H1 (cell line): ENCODE measurements around the gene MCM9. TPM values are rescaled to one million over a fixed set of nuclear protein-coding genes. Genes with fewer than 3 reads are reported as not detected.

Source experiments
- ASH2L ChIP-seq: fragments of 200-600, 300-600 bp; sonication (generic); IDR thresholded peaks from one replicate; pipeline ENCODE4 v1.7.1; 2017; ENCODE audit warnings: low read length
- CBX5 ChIP-seq: fragments of 300-800, 300-1000 bp; sonication (generic); IDR thresholded peaks from 2 replicates; pipeline ENCODE4 v1.7.1; 2016; ENCODE audit warnings: antibody characterized with exemption, low read length, low read depth
- CHD1 ChIP-seq: IDR thresholded peaks from 2 replicates; pipeline ENCODE4 v1.6.1; 2012; ENCODE audit warnings: low read depth, low read length, improper control_type of control experiment
- CTCF ChIP-seq, 3 experiments: IDR thresholded peaks; 1 replicate in 2 of 3; 2 replicates in 1 of 3; pipeline versions ENCODE4 v1.5.1 to v1.6.1; 2011; ENCODE audit warnings: low read length in 3 of 3, mild to moderate bottlenecking in 3 of 3, inconsistent platforms in 2 of 3, low read depth in 1 of 3, moderate library complexity in 1 of 3; ENCODE audit not compliant: insufficient read depth in 1 of 3; ENCODE audit errors: control extremely low read depth in 1 of 3
- E2F6 ChIP-seq: IDR thresholded peaks from 2 replicates; pipeline ENCODE4 v1.6.1; 2012; ENCODE audit warnings: inconsistent platforms
- EGR1 ChIP-seq: IDR thresholded peaks from 2 replicates; pipeline ENCODE4 v1.6.1; 2011; ENCODE audit warnings: low read depth, low read length, borderline replicate concordance
- EZH2 ChIP-seq: fragments of 200-600 bp; sonication (generic); IDR thresholded peaks from 2 replicates; pipeline ENCODE4 v1.7.1; 2012; ENCODE audit warnings: low read depth, mild to moderate bottlenecking, moderate library complexity, low read length, inconsistent platforms; ENCODE audit not compliant: severe bottlenecking
- KDM4A ChIP-seq: IDR thresholded peaks from one replicate; pipeline ENCODE4 v1.7.1; 2012; ENCODE audit warnings: low read depth, mild to moderate bottlenecking, moderate library complexity, low read length, inconsistent platforms; ENCODE audit not compliant: severe bottlenecking
- PHF8 ChIP-seq: fragments of 200-600 bp; sonication (generic); conservative IDR thresholded peaks from 2 replicates; pipeline ENCODE4 v1.7.1; 2012; ENCODE audit warnings: low read depth, mild to moderate bottlenecking, inconsistent platforms, low read length, moderate library complexity
- POLR2A ChIP-seq, 2 experiments: IDR thresholded peaks; 1 replicate in 1 of 2; 2 replicates in 1 of 2; pipeline ENCODE4 v1.6.1; 2011; ENCODE audit warnings: low read depth in 2 of 2, low read length in 2 of 2, mild to moderate bottlenecking in 2 of 2; ENCODE audit errors: control extremely low read depth in 1 of 2
- RBBP5 ChIP-seq: IDR thresholded peaks from 2 replicates; pipeline ENCODE4 v1.7.1; 2012; ENCODE audit warnings: low read depth, mild to moderate bottlenecking, inconsistent platforms, low read length, moderate library complexity, borderline replicate concordance
- SIN3A ChIP-seq, 2 experiments: IDR thresholded peaks in 1 of 2; conservative IDR thresholded peaks in 1 of 2; 2 replicates each; pipeline ENCODE4 v1.6.1; 2011 to 2012; ENCODE audit warnings: low read length in 2 of 2, improper control_type of control experiment in 1 of 2, low read depth in 1 of 2, mild to moderate bottlenecking in 1 of 2
- SIRT6 ChIP-seq: IDR thresholded peaks from one replicate; pipeline ENCODE4 v1.7.1; 2012; ENCODE audit warnings: low read length, inconsistent platforms
- polyA plus RNA-seq, 7 experiments: library from polyadenylated mRNA; depleted of rRNA in 3 of 7; stranded (reverse) in 5 of 7; unstranded in 2 of 7; fragments of >200 nt in 5 of 7; fragments of 200-250 nt in 2 of 7; gene quantifications; 1 replicate in 5 of 7; 2 replicates in 1 of 7; 4 replicates in 1 of 7; pipeline versions ENCODE4 v1.2.1 to v1.2.3, GENCODE V29; 2011 to 2013; ENCODE audit warnings: missing spikeins in 2 of 7, mixed read lengths in 2 of 7
- total RNA-seq: library from RNA; stranded (reverse); fragmentation: NEBNext Ultra II Directional; extraction: Animal tissue kit (Norgen Biotek cat#: 25700); gene quantifications from 2 replicates; pipeline ENCODE4 v1.2.1, GENCODE V29; 2021
- TF ChIP-seq, protein P1 (sequence below): IDR thresholded peaks from 2 replicates; pipeline ENCODE4 v1.6.1; 2012; ENCODE audit warnings: inconsistent platforms

MCM9 gene
- total and polyA plus RNA-seq, 2 of the 8 experiments (the other 6 are each of a cell fraction or from before 2014, with no cell fraction given), result 3.7 to 11.4 TPM

DNA sequence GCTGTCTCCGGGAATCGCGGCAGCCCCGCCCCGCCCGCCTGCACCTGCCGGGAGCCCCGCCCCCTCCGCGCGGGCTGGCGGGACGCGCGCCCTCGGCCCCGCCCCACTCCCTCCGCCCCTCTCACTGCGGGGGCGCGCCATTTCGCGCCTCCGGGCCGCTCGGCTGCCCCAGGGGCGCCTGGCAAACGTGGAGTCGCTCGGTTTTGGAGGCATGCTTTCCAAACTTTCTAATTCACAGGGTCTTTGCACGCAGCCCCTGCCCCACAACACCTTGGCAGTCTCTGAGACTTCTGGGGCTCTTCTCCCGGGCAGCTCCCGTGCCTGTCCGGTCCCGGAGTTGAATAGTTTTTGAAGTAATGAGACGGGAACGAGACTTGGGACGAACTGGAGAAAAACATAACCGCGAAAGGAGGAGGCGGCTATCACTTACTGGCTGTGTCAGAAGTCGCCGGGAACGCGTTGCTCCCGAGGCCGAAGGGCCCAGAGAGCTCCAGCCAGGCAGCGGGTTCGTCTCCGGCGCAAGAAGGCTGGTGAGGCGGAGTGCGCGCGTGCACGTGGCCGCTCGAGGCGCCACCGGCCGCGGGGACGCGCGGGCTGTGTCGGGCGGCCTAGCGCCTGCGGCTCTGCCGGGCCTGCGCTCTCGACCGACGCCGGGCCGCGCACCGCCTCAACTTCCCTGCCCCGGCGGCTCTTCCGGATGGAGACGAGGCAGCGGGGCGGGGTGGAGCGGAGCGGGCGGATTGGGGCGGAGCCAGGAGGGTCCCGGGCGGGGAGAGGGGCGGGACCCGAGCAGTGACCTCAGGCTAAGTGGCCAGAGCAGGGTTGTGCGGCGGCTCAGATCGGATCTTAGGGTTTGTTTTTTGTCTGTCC, at the start of gene MCM9 (continued):
- TF ChIP-seq, protein P1, sequence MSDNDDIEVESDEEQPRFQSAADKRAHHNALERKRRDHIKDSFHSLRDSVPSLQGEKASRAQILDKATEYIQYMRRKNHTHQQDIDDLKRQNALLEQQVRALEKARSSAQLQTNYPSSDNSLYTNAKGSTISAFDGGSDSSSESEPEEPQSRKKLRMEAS, result peak; percentile 83
- TF ChIP-seq EZH2 (no peak), PHF8 (peak; percentile 85), KDM4A (peak; percentile 75), EGR1 (peak; percentile 43; the same call in 1 of the 2 replicates), CBX5 (no peak), ASH2L (peak; percentile 95), SIRT6 (no peak), POLR2A (IDR thresholded peaks at IDR 0.05; ENCODE audit: control extremely low read depth in 1 of 2, low read depth in 2 of 2, low read length in 2 of 2) (peak; percentile 42 to 75), CHD1 (no peak), E2F6 (peak; percentile 69; the same call in 1 of the 2 replicates), CTCF (IDR thresholded peaks at IDR 0.05; ENCODE audit: control extremely low read depth in 1 of 3, insufficient read depth in 1 of 3, low read depth in 1 of 3, low read length in 3 of 3) (no peak), SIN3A (conservative IDR thresholded peaks at IDR 0.05 in 1 of 2, IDR thresholded peaks at IDR 0.05 in 1 of 2; ENCODE audit: low read depth in 1 of 2, low read length in 2 of 2) (0 out of 4 replicates have a peak, but pooled peaks of 1 of the 2 experiments have one; percentile 55), RBBP5 (peak; percentile 89)
- TF ChIP-seq, all 59 proteins: peak for 11
